IMR-90 (cell line): ENCODE measurements around the gene CHP1. TPM values are rescaled to one million over a fixed set of nuclear protein-coding genes. Genes with fewer than 3 reads are reported as not detected.

Source experiments
- ATAC-seq: fragments of 200-7000 bp; cut with Tn5 transposase; 2 replicates; pipeline ENCODE4 v1.9.1; 2020; ENCODE audit warnings: low read depth, mild to moderate bottlenecking, moderate library complexity
- BruUV-seq: library from RNA; stranded (reverse); fragments of 400-500 nt; replicated peaks from 2 replicates; lab custom pipeline; 2021; lab: Mats Ljungman, UMichigan
- CTCF ChIA-PET: fragments of 300-600 bp; formaldehyde crosslinking; extraction: SDS; loops from one replicate; lab custom pipeline; 2021; ENCODE audit warnings: antibody characterized with exemption; lab: Yijun Ruan, JAX
- POLR2A ChIA-PET: fragments of 300-600 bp; sonication (Branson Sonifier 250); formaldehyde crosslinking; loops from one replicate; lab custom pipeline; 2022; ENCODE audit warnings: antibody characterized with exemption; ENCODE audit not compliant: unreplicated experiment; lab: Charles Lee
- DNase-seq: peaks from one replicate; pipeline ENCODE4 v3.0.0; 2013
- H2AFZ ChIP-seq: replicated peaks from 2 replicates; pipeline ENCODE3; 2013; ENCODE audit warnings: low read length, mild to moderate bottlenecking; ENCODE audit not compliant: poor library complexity
- H2AK5ac ChIP-seq: 2 replicates; pipeline ENCODE4 v1.6.1; 2013; ENCODE audit warnings: low read depth, low read length, inconsistent platforms
- H2AK9ac ChIP-seq: replicated peaks from 2 replicates; pipeline ENCODE3; 2013; ENCODE audit warnings: mild to moderate bottlenecking, low read depth, low read length, moderate library complexity; ENCODE audit not compliant: poor library complexity
- H2BK120ac ChIP-seq: 2 replicates; pipeline ENCODE4 v1.6.1; 2013; ENCODE audit warnings: low read depth, low read length, inconsistent platforms
- H2BK15ac ChIP-seq: 3 replicates; pipeline ENCODE4 v1.6.1; 2013; ENCODE audit warnings: low read depth, low read length, inconsistent platforms
- H2BK20ac ChIP-seq: 2 replicates; pipeline ENCODE4 v1.6.1; 2013; ENCODE audit warnings: low read depth, mild to moderate bottlenecking, inconsistent platforms, low read length, moderate library complexity
- H2BK5ac ChIP-seq: 2 replicates; pipeline ENCODE4 v1.6.1; 2013; ENCODE audit warnings: mild to moderate bottlenecking, low read depth, low read length, inconsistent platforms; ENCODE audit not compliant: poor library complexity, severe bottlenecking
- H3K14ac ChIP-seq: replicated peaks from 2 replicates; pipeline ENCODE4 v1.6.1; 2013; ENCODE audit warnings: low read depth, low read length, inconsistent platforms
- H3K18ac ChIP-seq: 2 replicates; pipeline ENCODE4 v1.6.1; 2013; ENCODE audit warnings: low read depth, low read length, control low read depth
- H3K23ac ChIP-seq: 2 replicates; pipeline ENCODE4 v1.6.1; 2013; ENCODE audit warnings: low read depth, low read length, inconsistent platforms
- H3K27ac ChIP-seq: 2 replicates; pipeline ENCODE4 v1.5.1; 2013; ENCODE audit warnings: mild to moderate bottlenecking, control low read depth, low read length; ENCODE audit not compliant: insufficient read depth
- H3K27me3 ChIP-seq: 2 replicates; pipeline ENCODE4 v1.6.1; 2013; ENCODE audit warnings: low read length; ENCODE audit not compliant: control insufficient read depth, insufficient read depth
- H3K36me3 ChIP-seq: 2 replicates; pipeline ENCODE4 v1.6.1; 2013; ENCODE audit warnings: low read length, mixed read lengths; ENCODE audit not compliant: control insufficient read depth, insufficient read depth
- H3K4ac ChIP-seq: 2 replicates; pipeline ENCODE4 v1.6.1; 2013; ENCODE audit warnings: low read depth, low read length, inconsistent platforms
- H3K4me1 ChIP-seq: 2 replicates; pipeline ENCODE4 v1.6.1; 2013; ENCODE audit warnings: low read length, mixed read lengths; ENCODE audit not compliant: control insufficient read depth, insufficient read depth
- H3K4me2 ChIP-seq: 2 replicates; pipeline ENCODE4 v1.6.1; 2013; ENCODE audit warnings: low read depth, mild to moderate bottlenecking, control low read depth, low read length, moderate library complexity
- H3K4me3 ChIP-seq: 2 replicates; pipeline ENCODE4 v1.5.1; 2013; ENCODE audit warnings: low read depth, mild to moderate bottlenecking, control low read depth, low read length, moderate library complexity; ENCODE audit not compliant: insufficient read depth
- H3K56ac ChIP-seq: 2 replicates; pipeline ENCODE4 v1.6.1; 2013; ENCODE audit warnings: low read length, inconsistent platforms; ENCODE audit not compliant: insufficient read depth; ENCODE audit errors: extremely low read depth
- H3K79me1 ChIP-seq, 2 experiments: 2 replicates each; pipeline ENCODE4 v1.6.1; 2013; ENCODE audit warnings: low read length in 2 of 2, inconsistent platforms in 1 of 2, low read depth in 1 of 2
- H3K9ac ChIP-seq: 2 replicates; pipeline ENCODE4 v1.6.1; 2013; ENCODE audit warnings: low read depth, low read length, control low read depth
- H3K9me1 ChIP-seq: 2 replicates; pipeline ENCODE4 v1.6.1; 2013; ENCODE audit warnings: low read length, inconsistent platforms; ENCODE audit not compliant: insufficient read depth
- H3K9me3 ChIP-seq: 2 replicates; pipeline ENCODE4 v1.6.1; 2013; ENCODE audit warnings: low read length; ENCODE audit not compliant: control insufficient read depth, insufficient read depth
- H4K20me1 ChIP-seq: 2 replicates; pipeline ENCODE4 v1.6.1; 2013; ENCODE audit warnings: low read length, inconsistent platforms; ENCODE audit not compliant: insufficient read depth
- H4K5ac ChIP-seq: 2 replicates; pipeline ENCODE4 v1.6.1; 2013; ENCODE audit warnings: mild to moderate bottlenecking, low read depth, low read length, control low read depth
- H4K8ac ChIP-seq, 2 experiments: 2 replicates each; pipeline ENCODE4 v1.6.1; 2013; ENCODE audit warnings: low read depth in 2 of 2, low read length in 2 of 2, control low read depth in 1 of 2, inconsistent platforms in 1 of 2
- H4K91ac ChIP-seq: 2 replicates; pipeline ENCODE4 v1.6.1; 2013; ENCODE audit warnings: low read depth, low read length, inconsistent platforms; ENCODE audit not compliant: insufficient read depth
- BHLHE40 ChIP-seq: fragments of 150-350 bp; IDR thresholded peaks from 2 replicates; pipeline ENCODE4 v1.6.1; 2016; ENCODE audit warnings: mild to moderate bottlenecking, low read depth, low read length
- CEBPB ChIP-seq: IDR thresholded peaks from 2 replicates; pipeline ENCODE4 v1.6.1; 2012; ENCODE audit warnings: low read depth, low read length, improper control_type of control experiment
- FOS ChIP-seq: fragments of 150-350 bp; IDR thresholded peaks from 2 replicates; pipeline ENCODE4 v1.6.1; 2016; ENCODE audit warnings: low read depth, low read length
- MAFK ChIP-seq: IDR thresholded peaks from 2 replicates; pipeline ENCODE4 v1.6.1; 2012; ENCODE audit warnings: low read depth, low read length, improper control_type of control experiment
- MAZ ChIP-seq: IDR thresholded peaks from 2 replicates; pipeline ENCODE4 v1.6.1; 2012; ENCODE audit warnings: low read depth, mild to moderate bottlenecking, low read length, improper control_type of control experiment, moderate library complexity, borderline replicate concordance
- NFE2L2 ChIP-seq: fragments of 150-350 bp; IDR thresholded peaks from 2 replicates; pipeline ENCODE4 v1.6.1; 2016; ENCODE audit warnings: low read depth, mild to moderate bottlenecking, low read length
- RAD21 ChIP-seq: IDR thresholded peaks from 2 replicates; pipeline ENCODE4 v1.6.1; 2012; ENCODE audit warnings: low read length, improper control_type of control experiment
- USF2 ChIP-seq: fragments of 150-350 bp; IDR thresholded peaks from 2 replicates; pipeline ENCODE4 v1.6.1; 2017; ENCODE audit warnings: mild to moderate bottlenecking, antibody characterized with exemption, low read length, low read depth
- WGBS, 2 experiments: methylation state at CpG; one replicate each; pipeline versions ENCODE4 v1.1.5 to v1.1.7; 2013; ENCODE audit warnings: missing lambda C conversion rate in 2 of 2; ENCODE audit not compliant: insufficient read length in 1 of 2; ENCODE audit errors: extremely low coverage in 2 of 2; 5-methylcytosine and 5-hydroxymethylcytosine counted together
- dilution Hi-C: fragments of 300-500 bp; cut with HindIII; formaldehyde crosslinking; loops from one replicate; pipeline ENCODE4 v1.14.3; 2018; ENCODE audit warnings: low sequenced_read_pairs; ENCODE audit not compliant: unreplicated experiment
- in situ Hi-C: fragments of 300-500 bp; cut with MboI; formaldehyde crosslinking; loops from 3 replicates; pipeline ENCODE4 v1.14.3; 2019; ENCODE audit warnings: low sequenced_read_pairs, inconsistent platforms, mixed read lengths
- intact Hi-C: fragments of 100-400 bp; cut with micrococcal nuclease; formaldehyde crosslinking; loops from 2 replicates; pipeline ENCODE4 v1.10.0; 2022
- polyA plus RNA-seq, 3 experiments: library from polyadenylated mRNA; depleted of rRNA; stranded (reverse); fragments of >200 nt; gene quantifications; 2 replicates each; pipeline ENCODE4 v1.2.3, GENCODE V29; 2012; ENCODE audit warnings: low replicate concordance in 1 of 3
- total RNA-seq: library from RNA; depleted of rRNA; stranded (reverse); fragments of >200 nt; gene quantifications from 2 replicates; pipeline ENCODE4 v1.2.3, GENCODE V29; 2012

Gene CHP1
- total and polyA plus RNA-seq, 2 of the 4 experiments (the other 2 are of a cell fraction): 39.2 to 96.1 TPM

- no peak for DNase-seq
- H2BK120ac ChIP-seq: no peak overlapping the region
- H4K8ac ChIP-seq: no peak overlapping the region
- peaks cover 8% of the 10 kb centered on the region for H3K36me3 ChIP-seq
- no peak overlapping the region for H2BK15ac ChIP-seq
- no CpG with 5 or more reads among the region's 3 CpGs for WGBS, 2 experiments
- no peak overlapping the region for H3K27ac ChIP-seq
- intact Hi-C loops (no loop called here), dilution Hi-C loops (no loop called here), in situ Hi-C loops (no loop called here)
- no peak overlapping the region for H3K9ac ChIP-seq
- H4K91ac ChIP-seq: no peak overlapping the region
- no peak overlapping the region for H4K5ac ChIP-seq
- H2BK5ac ChIP-seq: no peak overlapping the region
- no peak overlapping the region for H2AK9ac ChIP-seq
- no peak overlapping the region for H3K56ac ChIP-seq
- H3K9me3 ChIP-seq: no peaks in the 10 kb centered on the region
- H3K4me2 ChIP-seq: no peak overlapping the region
- 0 out of 2 replicates have a peak, but pooled peaks cover 3% of the 10 kb centered on the region for H3K9me1 ChIP-seq
- H2BK20ac ChIP-seq: no peak overlapping the region
- H3K14ac ChIP-seq: no peak overlapping the region
- no peak overlapping the region for H3K23ac ChIP-seq
- H3K18ac ChIP-seq: no peak overlapping the region
- H3K4me3 ChIP-seq: no peak overlapping the region
- ChIA-PET CTCF (interaction anchor here (0.6 kb wide), 1 partner anchor 106 kb away, joined by 3 read pairs; no protein-coding TSS in a partner anchor), POLR2A (no interaction called here)
- peaks cover 1% of the 10 kb centered on the region; the same call in 1 of the 2 replicates for H3K4me1 ChIP-seq
- no peaks in the 10 kb centered on the region for H3K27me3 ChIP-seq
- no peak overlapping the region for H3K4ac ChIP-seq
- H3K79me1 ChIP-seq: peaks cover 0 to 23% of the 10 kb centered on the region in 2 experiments; a peak in 3 of 4 replicates
- no peak overlapping the region for H2AK5ac ChIP-seq
- H4K20me1 ChIP-seq: no peaks in the 10 kb centered on the region
- ATAC-seq: no peak
- no TSS peak for BruUV-seq
- no peak overlapping the region for H2AFZ ChIP-seq
- TF ChIP-seq RAD21 (no peak), MAZ (no peak), CEBPB (no peak), USF2 (no peak), BHLHE40 (no peak), MAFK (no peak), FOS (no peak), NFE2L2 (no peak)
These were observed 25.0 kb downstream of the CHP1 start for GRCh38 chr15:41256103-41256502.
